Stimulated activated CD4-positive, alpha-beta T cell treated with anti-CD3 and anti-CD28 coated beads, Interleukin-4, amount 100 ng/mL, for 4 hours (primary cell): ENCODE data around the gene CENPC.
"Not testable (repeated sequence)": the region's sequence is repeated elsewhere in the genome, so short reads cannot be mapped to it uniquely, and the experiment has no call there.

ENCODE experiments used
- DNase-seq, 2 experiments: peaks; one replicate each; pipeline ENCODE4 v3.0.0-alpha.2; 2020

CENPC gene

GRCh38 chr4:67466751-67467150 is 78.6 kb downstream of the CENPC start:
- DNase-seq = no peak

- DNase-seq = no peak
These were observed 79.6 kb downstream of the CENPC start for GRCh38 chr4:67465763-67466052.

- no peak for DNase-seq
These were observed 80.1 kb downstream of the CENPC start for GRCh38 chr4:67465032-67465762.

GRCh38 chr4:67460574-67460973 is 84.7 kb downstream of the CENPC start:
- DNase-seq = no peak

- no peak for DNase-seq
These were observed 86.1 kb downstream of the CENPC start for GRCh38 chr4:67459164-67459563.

- no peak for DNase-seq
These were observed 88.6 kb downstream of the CENPC start for GRCh38 chr4:67456577-67457196.

GRCh38 chr4:67452846-67453205 is 92.5 kb downstream of the CENPC start:
- not testable (repeated sequence) for DNase-seq

GRCh38 chr4:67452100-67452845 is 93.0 kb downstream of the CENPC start:
- DNase-seq = no peak

GRCh38 chr4:67451464-67451863 is 93.8 kb downstream of the CENPC start:
- DNase-seq = no peak

GRCh38 chr4:67448621-67449020 is 96.7 kb downstream of the CENPC start:
- no peak for DNase-seq

GRCh38 chr4:67447873-67448272 is 97.4 kb downstream of the CENPC start:
- no peak for DNase-seq

- no peak for DNase-seq
These were observed 98.5 kb downstream of the CENPC start for GRCh38 chr4:67446811-67447210.

GRCh38 chr4:67445881-67446280 is 99.4 kb downstream of the CENPC start:
- DNase-seq = not testable (repeated sequence)

- DNase-seq = no peak
These were observed 106.3 kb downstream of the CENPC start for GRCh38 chr4:67438975-67439374.

- no peak for DNase-seq
These were observed 107.2 kb downstream of the CENPC start for GRCh38 chr4:67437974-67438713.

- no peak for DNase-seq
These were observed 108.6 kb downstream of the CENPC start for GRCh38 chr4:67436742-67437141.

- no peak for DNase-seq
These were observed 114.3 kb downstream of the CENPC start for GRCh38 chr4:67430989-67431388.

GRCh38 chr4:67428819-67429218 is 116.5 kb downstream of the CENPC start:
- DNase-seq = no peak
